ENCODE data around the gene CLCNKB.

DNA sequence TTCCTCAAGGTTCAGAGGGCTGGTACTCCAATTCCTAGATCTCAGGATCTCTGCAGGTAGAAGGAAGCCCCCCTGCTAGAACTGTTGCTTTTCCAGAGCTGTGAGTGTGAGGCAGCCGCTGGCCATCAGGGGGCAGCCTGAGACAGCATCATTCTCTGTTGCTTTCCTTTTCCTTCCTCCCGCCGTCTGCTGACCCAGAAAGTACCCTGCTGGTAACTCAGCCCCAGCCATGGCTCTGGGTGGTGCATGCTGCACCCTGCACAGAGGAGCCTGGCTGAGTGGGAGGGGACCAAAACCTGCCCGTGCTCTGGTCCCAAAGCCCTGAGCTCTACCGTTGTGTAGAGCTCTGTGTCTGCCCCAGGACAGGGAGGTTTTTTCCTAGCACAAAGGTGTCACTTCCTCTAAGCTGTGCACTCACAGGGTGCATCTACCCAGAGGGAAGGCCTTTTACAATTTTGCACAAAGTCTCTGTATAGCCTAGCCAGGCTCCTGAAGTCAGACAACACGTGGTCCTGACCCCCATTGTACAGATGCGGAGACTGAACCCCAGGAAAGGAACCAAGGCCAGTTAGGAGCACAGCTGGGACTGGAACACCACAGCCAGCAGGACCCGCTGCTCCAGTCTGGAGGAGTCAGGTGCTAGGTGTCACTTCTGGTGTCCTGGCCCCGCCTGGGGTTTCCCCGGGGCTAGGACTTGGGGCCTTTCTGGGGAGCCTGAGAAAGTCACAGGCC is 35.5 kb downstream of the CLCNKB start:
- TF ChIP-seq, protein P1, sequence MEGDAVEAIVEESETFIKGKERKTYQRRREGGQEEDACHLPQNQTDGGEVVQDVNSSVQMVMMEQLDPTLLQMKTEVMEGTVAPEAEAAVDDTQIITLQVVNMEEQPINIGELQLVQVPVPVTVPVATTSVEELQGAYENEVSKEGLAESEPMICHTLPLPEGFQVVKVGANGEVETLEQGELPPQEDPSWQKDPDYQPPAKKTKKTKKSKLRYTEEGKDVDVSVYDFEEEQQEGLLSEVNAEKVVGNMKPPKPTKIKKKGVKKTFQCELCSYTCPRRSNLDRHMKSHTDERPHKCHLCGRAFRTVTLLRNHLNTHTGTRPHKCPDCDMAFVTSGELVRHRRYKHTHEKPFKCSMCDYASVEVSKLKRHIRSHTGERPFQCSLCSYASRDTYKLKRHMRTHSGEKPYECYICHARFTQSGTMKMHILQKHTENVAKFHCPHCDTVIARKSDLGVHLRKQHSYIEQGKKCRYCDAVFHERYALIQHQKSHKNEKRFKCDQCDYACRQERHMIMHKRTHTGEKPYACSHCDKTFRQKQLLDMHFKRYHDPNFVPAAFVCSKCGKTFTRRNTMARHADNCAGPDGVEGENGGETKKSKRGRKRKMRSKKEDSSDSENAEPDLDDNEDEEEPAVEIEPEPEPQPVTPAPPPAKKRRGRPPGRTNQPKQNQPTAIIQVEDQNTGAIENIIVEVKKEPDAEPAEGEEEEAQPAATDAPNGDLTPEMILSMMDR (IDR thresholded peaks at IDR 0.05): peak; percentile 80 to 98 (median 84)
- no peak for TF ChIP-seq POLR2A (IDR thresholded peaks at IDR 0.05)
